IPS-18a (cell line): Measurements from ENCODE around the gene LRP1.

Experiments
- H3K27ac ChIP-seq: one replicate; pipeline ENCODE4 v1.5.1; 2013; ENCODE audit warnings: low read length
- H3K27me3 ChIP-seq: one replicate; pipeline ENCODE4 v1.6.1; 2013; ENCODE audit warnings: mild to moderate bottlenecking, low read length; ENCODE audit not compliant: control insufficient read depth, insufficient read depth
- H3K36me3 ChIP-seq: one replicate; pipeline ENCODE4 v1.6.1; 2013; ENCODE audit warnings: low read depth, low read length; ENCODE audit not compliant: control insufficient read depth
- H3K4me1 ChIP-seq: one replicate; pipeline ENCODE4 v1.6.1; 2013; ENCODE audit warnings: low read depth, low read length; ENCODE audit not compliant: control insufficient read depth
- H3K4me3 ChIP-seq: one replicate; pipeline ENCODE4 v1.5.1; 2013; ENCODE audit warnings: low read length
- H3K9ac ChIP-seq: one replicate; pipeline ENCODE4 v1.6.1; 2013; ENCODE audit warnings: mild to moderate bottlenecking, low read length, moderate library complexity
- H3K9me3 ChIP-seq: one replicate; pipeline ENCODE4 v1.6.1; 2013; ENCODE audit warnings: low read depth, low read length; ENCODE audit not compliant: control insufficient read depth

Gene LRP1

GRCh38 chr12:57089271-57090245, 38.7 kb upstream of the LRP1 start:
- no peak overlapping the region for H3K27ac ChIP-seq
- peaks cover 19% of the 10 kb centered on the region for H3K36me3 ChIP-seq
- H3K9me3 ChIP-seq: no peaks in the 10 kb centered on the region
- peaks cover 21% of the 10 kb centered on the region for H3K4me1 ChIP-seq
- peak overlapping the region; percentile 90 for H3K4me3 ChIP-seq
- no peaks in the 10 kb centered on the region for H3K27me3 ChIP-seq
- H3K9ac ChIP-seq: peak overlapping the region; percentile 77

DNA sequence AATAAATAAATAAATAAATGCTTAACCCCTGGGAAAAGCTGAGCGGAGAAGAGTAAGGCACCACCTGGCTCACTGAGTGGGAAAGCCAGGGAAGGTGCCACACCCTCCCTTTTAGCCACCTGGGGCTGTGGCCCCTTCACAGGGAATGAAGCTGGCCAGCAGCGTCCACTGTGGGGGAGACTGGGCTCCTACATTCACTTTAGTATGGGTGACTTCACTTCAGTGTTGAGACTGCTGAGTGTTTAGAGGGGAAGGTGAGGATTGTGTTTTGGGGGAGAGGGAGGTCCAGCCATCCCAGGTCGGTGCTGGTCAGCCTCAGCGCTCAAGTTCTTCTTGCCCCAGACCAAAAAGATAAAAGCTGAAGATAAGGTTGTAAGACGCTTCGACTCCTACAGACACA, 37.8 kb upstream of the LRP1 start:
- H3K36me3 ChIP-seq: peaks cover 29% of the 10 kb centered on the region
- peak overlapping the region; percentile 90 for H3K4me3 ChIP-seq
- H3K4me1 ChIP-seq: peaks cover 24% of the 10 kb centered on the region
- H3K9ac ChIP-seq: no peak overlapping the region
- H3K27me3 ChIP-seq: no peaks in the 10 kb centered on the region
- no peak overlapping the region for H3K27ac ChIP-seq
- no peaks in the 10 kb centered on the region for H3K9me3 ChIP-seq

- Histone ChIP-seq H3K4me3 (peak overlapping the region; percentile 90), H3K4me1 (peaks cover 18% of the 10 kb centered on the region), H3K9ac (no peak overlapping the region), H3K27me3 (no peaks in the 10 kb centered on the region), H3K36me3 (peaks cover 35% of the 10 kb centered on the region), H3K9me3 (no peaks in the 10 kb centered on the region), H3K27ac (no peak overlapping the region)
Observed at GRCh38 chr12:57090924-57091637, 37.2 kb upstream of the LRP1 start.

DNA sequence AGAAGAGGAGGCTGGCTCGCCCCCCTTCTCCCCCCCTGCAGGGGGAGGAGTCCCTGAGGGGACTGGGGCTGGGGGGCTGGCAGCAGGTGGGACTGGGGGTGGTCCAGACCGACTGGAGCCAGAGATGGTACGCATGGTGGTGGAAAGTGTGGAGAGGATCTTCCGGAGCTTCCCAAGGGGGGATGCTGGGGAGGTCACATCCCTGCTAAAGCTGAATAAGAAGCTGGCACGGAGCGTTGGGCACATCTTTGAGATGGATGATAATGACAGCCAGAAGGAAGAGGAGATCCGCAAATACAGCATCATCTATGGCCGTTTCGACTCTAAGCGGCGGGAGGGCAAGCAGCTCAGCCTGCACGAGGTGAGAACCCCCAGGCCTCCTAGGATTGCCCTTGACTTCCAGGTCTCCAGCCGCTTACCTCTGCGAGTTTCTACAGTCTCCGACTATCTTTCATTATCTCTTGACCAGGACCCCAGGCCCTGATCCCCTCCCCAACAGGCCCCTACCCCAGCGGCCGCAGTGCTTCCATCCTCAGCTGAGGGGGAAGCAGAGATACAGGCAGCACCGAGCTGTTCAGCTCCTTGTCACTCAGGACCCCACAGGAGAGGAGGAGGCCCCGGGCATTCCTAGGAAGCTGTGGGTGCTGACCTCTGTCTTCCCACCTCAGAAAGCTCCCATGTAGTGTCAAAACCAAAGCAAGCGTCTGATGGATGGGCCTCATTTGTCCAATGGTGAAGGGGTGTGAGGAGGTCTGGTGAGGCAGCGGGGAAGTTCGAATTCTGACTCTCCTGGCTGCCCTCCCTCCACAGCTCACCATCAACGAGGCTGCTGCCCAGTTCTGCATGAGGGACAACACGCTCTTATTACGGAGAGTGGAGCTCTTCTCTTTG, 36.4 kb upstream of the LRP1 start:
- Histone ChIP-seq H3K9me3 (no peaks in the 10 kb centered on the region), H3K4me1 (peaks cover 14% of the 10 kb centered on the region), H3K36me3 (peaks cover 35% of the 10 kb centered on the region), H3K27ac (no peak overlapping the region), H3K4me3 (no peak overlapping the region), H3K27me3 (no peaks in the 10 kb centered on the region), H3K9ac (no peak overlapping the region)

- no peak overlapping the region for H3K27ac ChIP-seq
- H3K9ac ChIP-seq: no peak overlapping the region
- no peaks in the 10 kb centered on the region for H3K27me3 ChIP-seq
- H3K9me3 ChIP-seq: no peaks in the 10 kb centered on the region
- H3K4me3 ChIP-seq: no peak overlapping the region
- H3K4me1 ChIP-seq: peaks cover 14% of the 10 kb centered on the region
- H3K36me3 ChIP-seq: peaks cover 35% of the 10 kb centered on the region
Observed at GRCh38 chr12:57092529-57092862, 35.8 kb upstream of the LRP1 start.

DNA sequence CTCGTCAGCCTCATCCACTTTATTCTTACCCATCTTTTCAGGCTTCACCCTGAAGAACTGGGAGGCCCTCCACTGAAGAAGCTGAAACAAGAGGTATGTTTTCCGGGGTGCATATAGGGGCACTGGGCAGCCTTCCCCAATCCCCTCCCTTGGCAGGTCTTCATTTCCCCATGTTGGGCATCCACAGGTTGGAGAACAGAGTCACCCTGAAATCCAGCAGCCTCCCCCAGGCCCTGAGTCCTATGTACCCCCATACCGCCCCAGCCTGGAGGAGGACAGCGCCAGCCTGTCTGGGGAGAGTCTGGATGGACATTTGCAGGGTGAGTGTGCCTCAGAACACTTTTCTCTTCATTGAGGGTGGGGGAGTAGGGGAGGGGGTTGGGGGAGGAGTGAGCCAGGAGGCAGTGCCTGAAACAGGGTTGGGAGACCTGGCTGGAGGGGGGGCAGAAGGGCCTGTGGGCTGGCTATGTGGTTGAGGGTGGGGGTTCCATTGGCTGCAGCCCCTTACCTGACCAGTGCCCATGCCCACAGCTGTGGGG, 35.3 kb upstream of the LRP1 start:
- peaks cover 14% of the 10 kb centered on the region for H3K4me1 ChIP-seq
- H3K9me3 ChIP-seq: no peaks in the 10 kb centered on the region
- no peak overlapping the region for H3K9ac ChIP-seq
- H3K36me3 ChIP-seq: peaks cover 35% of the 10 kb centered on the region
- H3K27me3 ChIP-seq: no peaks in the 10 kb centered on the region
- H3K27ac ChIP-seq: no peak overlapping the region
- H3K4me3 ChIP-seq: no peak overlapping the region

GRCh38 chr12:57093415-57094207, 34.7 kb upstream of the LRP1 start:
- Histone ChIP-seq H3K4me1 (peaks cover 14% of the 10 kb centered on the region), H3K9ac (peak overlapping the region; percentile 40), H3K27me3 (no peaks in the 10 kb centered on the region), H3K36me3 (peaks cover 35% of the 10 kb centered on the region), H3K9me3 (no peaks in the 10 kb centered on the region), H3K27ac (peak overlapping the region; percentile 88), H3K4me3 (peak overlapping the region; percentile 42)

DNA sequence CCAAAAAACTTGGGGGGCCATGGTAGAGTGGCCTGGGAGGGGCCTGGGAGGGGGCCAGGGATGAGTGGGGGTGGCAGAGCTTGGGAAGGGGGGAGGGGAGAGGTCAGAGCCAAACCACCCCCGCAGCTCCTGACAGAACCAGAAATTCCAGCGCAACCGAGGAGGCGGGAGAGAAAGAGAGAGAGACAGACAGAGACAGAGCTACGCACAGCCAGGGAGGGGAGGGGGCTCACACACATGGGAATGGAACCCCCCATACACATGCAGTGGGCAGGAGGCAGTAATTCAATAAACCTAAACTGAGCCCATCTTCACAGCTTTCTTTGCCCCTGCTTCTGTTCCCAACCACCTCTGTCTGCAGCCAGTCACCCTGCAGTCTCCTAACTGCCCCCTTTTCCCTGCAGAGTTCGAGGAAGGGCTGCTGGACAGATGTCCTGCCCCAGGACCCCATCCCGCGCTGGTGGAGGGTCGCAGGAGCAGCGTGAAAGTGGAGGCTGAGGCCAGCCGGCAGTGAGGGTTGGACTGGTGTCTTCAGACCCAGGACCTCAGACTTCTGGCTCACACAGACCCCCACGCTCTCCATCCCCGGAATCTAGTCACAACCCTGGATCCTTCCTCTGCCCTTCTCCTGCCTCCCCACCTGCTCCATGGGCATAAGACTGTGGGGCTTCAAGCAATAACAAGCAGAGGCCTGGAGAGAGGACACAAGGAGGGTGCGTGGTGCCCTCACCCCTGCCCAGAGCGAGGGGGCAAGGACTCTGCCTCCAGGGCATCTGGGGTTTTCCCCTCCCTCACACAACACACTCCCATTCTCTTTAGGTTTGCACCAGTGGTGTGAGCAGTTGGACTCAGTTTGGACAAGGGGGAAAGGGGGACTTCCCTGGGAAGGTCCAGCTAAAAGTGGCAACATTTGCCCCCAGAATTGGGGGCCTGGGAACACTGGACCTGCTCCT, 33.8 kb upstream of the LRP1 start:
- Histone ChIP-seq H3K9ac (no peak overlapping the region), H3K27me3 (no peaks in the 10 kb centered on the region), H3K4me1 (peaks cover 14% of the 10 kb centered on the region), H3K4me3 (peak overlapping the region; percentile 18), H3K9me3 (no peaks in the 10 kb centered on the region), H3K36me3 (peaks cover 35% of the 10 kb centered on the region), H3K27ac (peak overlapping the region; percentile 63)

DNA sequence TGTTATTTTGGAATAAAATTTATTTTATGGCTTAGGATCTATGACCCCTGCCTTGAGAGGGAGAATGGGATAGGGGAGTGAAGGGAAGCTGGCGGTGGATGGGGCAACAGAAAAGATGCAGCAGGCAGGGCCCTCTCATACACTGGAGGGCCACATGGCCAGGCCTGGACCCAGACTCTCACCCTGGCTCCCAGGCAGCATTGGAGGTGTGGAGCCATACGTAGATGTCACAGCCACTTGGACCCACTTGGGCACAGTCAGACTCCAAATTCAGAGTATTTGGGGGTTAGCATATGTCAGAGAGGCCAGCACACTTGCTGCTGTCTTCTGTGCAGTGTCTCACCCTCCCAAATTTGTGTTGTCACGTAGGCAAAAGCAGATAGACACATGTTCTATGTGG, 32.8 kb upstream of the LRP1 start:
- Histone ChIP-seq H3K4me1 (peaks cover 14% of the 10 kb centered on the region), H3K36me3 (peaks cover 35% of the 10 kb centered on the region), H3K27me3 (no peaks in the 10 kb centered on the region), H3K4me3 (no peak overlapping the region), H3K27ac (no peak overlapping the region), H3K9ac (no peak overlapping the region), H3K9me3 (no peaks in the 10 kb centered on the region)

DNA sequence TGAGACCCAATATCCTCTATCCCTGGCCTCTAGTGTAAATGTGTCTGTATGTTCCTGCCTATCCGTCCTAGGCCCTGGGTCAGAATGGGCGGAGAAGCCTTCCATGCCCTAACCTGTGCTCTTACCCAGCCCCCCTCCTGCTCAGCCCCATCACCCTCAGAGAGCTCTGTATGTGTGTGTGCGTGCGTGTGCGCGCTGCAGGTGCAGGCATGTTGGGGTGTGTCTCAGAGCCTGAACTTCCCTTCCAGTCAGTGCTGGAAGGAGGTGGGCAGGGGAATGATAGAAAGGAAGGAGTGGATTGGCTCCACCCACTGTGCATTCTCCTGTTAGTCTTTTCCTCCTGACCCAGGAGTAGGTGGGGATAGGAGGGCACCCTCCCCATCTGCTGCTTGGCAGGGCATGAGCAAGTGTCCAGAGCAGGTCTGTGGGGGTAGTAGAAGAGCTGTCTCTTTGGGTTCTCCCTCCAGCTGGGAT, 32.1 kb upstream of the LRP1 start:
- Histone ChIP-seq H3K27me3 (no peaks in the 10 kb centered on the region), H3K27ac (no peak overlapping the region), H3K4me1 (peaks cover 14% of the 10 kb centered on the region), H3K4me3 (no peak overlapping the region), H3K9ac (no peak overlapping the region), H3K9me3 (no peaks in the 10 kb centered on the region), H3K36me3 (peaks cover 34% of the 10 kb centered on the region)
